GM12892 (cell line): ENCODE data around the gene POFUT1.
A peak's percentile ranks its signal among the peaks of the same experiment; 100 is the strongest.

Experiments
- DNase-seq: peaks from one replicate; pipeline ENCODE4 v3.0.0; 2011; ENCODE audit not compliant: insufficient read length
- FAIRE-seq: peaks from 2 replicates; lab custom pipeline; 2011; peaks lifted over from hg19 to GRCh38; lab: Jason Lieb, UNC
- POLR2A ChIP-seq: IDR thresholded peaks from 2 replicates; pipeline ENCODE4 v1.6.1; 2011; ENCODE audit warnings: low read depth, low read length, control low read depth
- POLR2AphosphoS5 ChIP-seq: IDR thresholded peaks from 2 replicates; pipeline ENCODE4 v1.6.1; 2011; ENCODE audit warnings: low read depth, low read length, control low read depth
- TAF1 ChIP-seq: IDR thresholded peaks from 2 replicates; pipeline ENCODE4 v1.6.1; 2011; ENCODE audit warnings: low read depth, mild to moderate bottlenecking, control low read depth, low read length, borderline replicate concordance

The POFUT1 gene

DNA sequence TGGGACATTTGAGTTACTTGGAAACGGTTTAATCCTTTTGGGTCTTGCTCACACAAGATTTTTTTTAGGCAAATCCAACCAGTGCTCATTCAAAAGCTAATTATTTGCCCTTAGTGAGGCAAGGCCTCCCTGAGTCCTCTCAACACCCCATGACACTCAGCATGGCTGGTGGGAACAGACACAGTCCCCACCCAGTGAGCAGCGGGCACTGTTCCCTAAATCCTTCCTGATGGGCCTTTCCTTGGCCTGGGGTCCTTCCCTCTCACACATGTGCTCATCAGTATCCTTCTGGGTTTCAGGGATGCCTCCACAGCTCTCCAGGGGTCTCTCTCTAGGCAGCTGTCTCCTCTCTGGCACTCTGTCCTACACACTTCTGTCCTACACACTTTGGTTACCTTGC is 28.2 kb upstream of the POFUT1 start:
- DNase-seq = no peak
- TF ChIP-seq POLR2A = no peak
- no peak for TF ChIP-seq TAF1
- no peak for TF ChIP-seq POLR2AphosphoS5
- no peak for FAIRE-seq

DNA sequence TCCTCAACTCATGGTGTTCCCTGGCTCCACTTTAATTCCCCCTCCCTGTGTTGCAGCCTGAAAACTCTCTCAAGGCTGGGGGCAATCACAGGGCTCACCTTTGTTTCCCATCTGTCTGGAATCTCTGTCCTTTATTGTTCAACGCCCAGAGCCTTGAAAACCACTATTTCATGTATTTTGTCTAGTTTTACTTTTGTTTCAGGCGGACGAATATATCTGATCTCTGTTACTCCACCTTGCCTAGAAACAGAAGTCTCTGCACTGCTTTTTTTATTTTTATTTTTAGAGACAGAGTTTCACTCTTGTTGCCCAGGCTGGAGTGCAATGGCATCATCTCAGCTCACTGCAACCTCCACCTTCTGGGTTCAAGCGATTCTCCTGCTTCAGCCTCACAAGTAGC is 27.7 kb upstream of the POFUT1 start:
- TF ChIP-seq POLR2AphosphoS5 = no peak
- TF ChIP-seq TAF1 = no peak
- TF ChIP-seq POLR2A = no peak
- no peak for FAIRE-seq
- no peak for DNase-seq

DNA sequence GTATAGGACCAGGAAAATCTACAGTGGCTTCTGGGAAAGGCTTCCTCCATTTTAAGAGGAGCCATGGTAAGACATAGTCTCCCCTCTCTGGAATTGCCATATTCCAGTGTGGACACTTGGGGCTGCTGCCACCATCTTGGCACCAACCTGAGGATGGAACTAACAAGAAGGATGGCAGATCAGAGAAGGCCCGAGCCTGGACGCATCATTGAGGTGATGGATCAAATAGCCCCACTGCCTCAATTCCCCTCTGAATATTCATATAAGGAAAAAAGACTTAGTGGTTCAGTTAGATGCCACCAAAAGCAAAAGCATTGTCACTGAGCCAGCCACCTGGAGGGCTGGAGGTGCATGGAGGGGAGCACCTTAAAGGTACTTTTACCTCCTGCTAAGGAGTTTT is 26.1 kb upstream of the POFUT1 start:
- no peak for FAIRE-seq
- TF ChIP-seq POLR2A = no peak
- TF ChIP-seq TAF1 = no peak
- TF ChIP-seq POLR2AphosphoS5 = no peak
- no peak for DNase-seq

DNA sequence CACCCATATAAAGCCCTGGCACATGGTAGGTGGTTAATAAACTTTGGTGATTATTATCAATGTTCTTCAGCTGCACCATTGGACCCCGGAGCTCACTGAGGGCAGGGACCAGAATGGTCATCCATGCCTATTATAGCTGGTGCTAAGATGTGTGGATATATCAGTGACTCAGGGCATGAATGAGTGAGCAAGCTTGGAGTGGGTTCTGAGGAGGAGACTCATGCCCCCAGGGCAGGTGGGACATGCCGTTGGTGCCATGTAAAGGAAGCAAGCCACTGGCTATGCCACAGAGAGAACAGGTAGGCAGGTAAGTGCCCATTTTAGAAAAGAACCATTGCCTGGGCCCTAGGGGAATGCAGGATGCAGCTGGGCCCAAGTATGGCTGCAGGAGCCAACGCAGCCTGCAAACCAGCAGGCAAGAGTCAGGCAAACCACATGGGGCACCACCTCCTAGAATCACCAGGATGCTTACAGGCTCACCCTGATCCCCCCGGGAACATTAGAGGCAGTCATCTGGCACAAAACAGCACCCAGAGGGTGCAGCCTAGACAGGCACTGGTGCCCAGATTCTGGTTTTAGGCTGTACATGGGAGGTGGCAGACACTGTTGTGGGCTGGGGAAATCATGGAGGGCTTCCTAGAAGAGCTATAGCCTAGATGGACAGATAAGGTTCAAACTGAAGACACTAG is 23.6 kb upstream of the POFUT1 start:
- no peak for TF ChIP-seq POLR2AphosphoS5
- TF ChIP-seq TAF1 = no peak
- no peak for TF ChIP-seq POLR2A
- FAIRE-seq = no peak
- DNase-seq = no peak

DNA sequence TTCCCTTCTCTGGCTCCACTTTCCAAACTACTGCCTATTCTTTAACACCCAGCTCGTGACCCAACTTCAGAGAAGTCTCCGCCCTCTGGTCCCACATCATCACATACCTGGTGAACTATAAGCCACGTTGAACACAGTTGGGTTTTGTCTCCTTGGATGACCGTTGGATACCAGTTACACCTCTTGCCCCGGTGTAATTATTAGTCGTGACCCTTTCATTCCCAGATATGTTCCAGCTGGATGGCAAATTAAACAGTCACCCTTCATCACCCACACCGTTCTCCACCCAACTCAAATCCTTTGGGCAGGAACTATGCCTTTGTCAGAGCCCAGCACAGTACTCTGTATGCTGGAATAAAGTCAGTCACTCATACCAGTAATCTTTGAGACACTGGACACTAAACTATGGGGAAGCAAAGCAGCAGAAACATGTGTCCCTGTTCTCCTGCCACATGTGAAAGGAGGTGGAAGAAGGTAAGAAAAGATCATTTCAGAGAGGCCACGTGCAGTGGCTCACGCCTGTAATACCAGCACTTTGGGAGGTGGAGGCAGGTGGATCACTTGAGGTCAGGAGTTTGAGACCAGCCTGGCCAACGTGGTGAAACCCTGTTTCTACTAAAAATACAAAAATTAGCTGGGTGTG is 22.6 kb upstream of the POFUT1 start:
- TF ChIP-seq POLR2A = no peak
- no peak for TF ChIP-seq POLR2AphosphoS5
- no peak for TF ChIP-seq TAF1
- no peak for FAIRE-seq

DNA sequence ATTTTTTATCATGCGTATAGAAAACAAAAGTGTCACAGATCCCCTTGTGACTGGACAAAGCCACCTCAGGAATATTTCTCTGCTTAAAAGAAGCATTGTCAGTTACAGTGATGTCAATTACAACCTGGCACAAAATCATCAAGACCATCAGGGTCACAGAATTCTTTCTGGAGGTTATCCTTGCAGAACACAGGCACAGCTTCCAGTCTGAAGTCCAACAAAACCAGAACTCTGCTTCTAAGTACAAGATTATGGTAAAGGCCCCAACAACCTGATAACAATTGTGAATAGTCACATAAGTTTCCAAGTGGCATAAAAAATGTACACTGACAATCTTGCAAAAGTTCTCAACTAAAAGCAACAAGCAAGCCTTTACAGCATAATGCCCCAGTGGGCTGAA is 21.2 kb upstream of the POFUT1 start:
- FAIRE-seq (no peak), DNase-seq (no peak)
- TF ChIP-seq TAF1 (no peak), POLR2A (no peak), POLR2AphosphoS5 (no peak)

More for the DNA sequence above, 22.6 kb upstream of the POFUT1 start:
- DNase-seq = no peak

DNA sequence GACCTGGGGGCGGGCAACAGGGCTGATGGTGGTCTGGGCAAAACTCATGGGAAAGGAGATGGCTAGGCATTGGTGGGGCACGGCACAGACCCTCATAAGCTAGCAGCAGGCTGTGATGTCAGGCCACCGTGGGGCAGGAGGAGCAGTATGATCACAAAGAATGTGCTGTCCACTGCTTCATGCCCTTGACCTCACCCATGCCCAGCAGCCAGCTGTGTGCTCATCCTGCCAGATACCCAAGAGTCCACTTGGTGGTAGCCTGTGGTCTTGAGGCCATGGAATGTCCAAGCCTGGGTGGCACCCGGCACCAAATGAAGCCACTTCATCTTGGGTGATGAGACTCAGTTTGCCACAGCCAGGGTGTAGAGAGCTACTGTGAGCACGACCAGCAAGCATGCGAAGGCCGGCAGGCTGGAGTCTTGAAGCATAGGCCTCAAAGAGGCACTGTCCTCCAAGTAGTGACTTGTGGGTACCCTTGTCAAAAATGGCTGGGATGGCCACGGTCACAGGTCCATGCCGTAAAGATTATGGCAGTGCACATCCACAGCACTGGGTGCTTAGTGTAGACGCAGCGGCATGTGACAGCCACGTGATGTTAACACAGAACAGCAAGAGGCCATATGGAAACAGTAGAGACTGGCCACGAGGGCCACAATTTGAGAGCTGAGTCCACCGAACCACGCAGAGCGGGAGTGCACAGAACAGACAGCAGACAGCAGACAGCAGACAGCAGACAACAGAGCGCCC is 19.1 kb upstream of the POFUT1 start:
- DNase-seq = no peak
- FAIRE-seq = no peak
- no peak for TF ChIP-seq POLR2AphosphoS5
- no peak for TF ChIP-seq TAF1
- TF ChIP-seq POLR2A = no peak

DNA sequence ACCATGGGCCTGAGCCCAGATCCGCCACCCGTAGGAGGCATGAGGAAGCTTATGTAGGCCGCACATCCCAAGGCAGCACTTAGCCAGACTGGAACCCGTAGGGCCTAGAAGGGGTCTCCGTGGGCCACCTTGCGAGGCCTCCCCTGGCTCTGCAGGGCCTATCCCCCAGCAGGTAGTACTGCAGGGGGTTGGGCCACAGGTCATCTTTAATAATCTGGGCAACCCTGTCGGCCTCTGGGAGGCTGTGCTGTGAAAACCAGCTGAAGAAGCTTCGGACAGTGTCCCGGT is 18.6 kb upstream of the POFUT1 start:
- no peak for FAIRE-seq
- TF ChIP-seq POLR2A = no peak
- no peak for TF ChIP-seq TAF1
- TF ChIP-seq POLR2AphosphoS5 = no peak
- no peak for DNase-seq

DNA sequence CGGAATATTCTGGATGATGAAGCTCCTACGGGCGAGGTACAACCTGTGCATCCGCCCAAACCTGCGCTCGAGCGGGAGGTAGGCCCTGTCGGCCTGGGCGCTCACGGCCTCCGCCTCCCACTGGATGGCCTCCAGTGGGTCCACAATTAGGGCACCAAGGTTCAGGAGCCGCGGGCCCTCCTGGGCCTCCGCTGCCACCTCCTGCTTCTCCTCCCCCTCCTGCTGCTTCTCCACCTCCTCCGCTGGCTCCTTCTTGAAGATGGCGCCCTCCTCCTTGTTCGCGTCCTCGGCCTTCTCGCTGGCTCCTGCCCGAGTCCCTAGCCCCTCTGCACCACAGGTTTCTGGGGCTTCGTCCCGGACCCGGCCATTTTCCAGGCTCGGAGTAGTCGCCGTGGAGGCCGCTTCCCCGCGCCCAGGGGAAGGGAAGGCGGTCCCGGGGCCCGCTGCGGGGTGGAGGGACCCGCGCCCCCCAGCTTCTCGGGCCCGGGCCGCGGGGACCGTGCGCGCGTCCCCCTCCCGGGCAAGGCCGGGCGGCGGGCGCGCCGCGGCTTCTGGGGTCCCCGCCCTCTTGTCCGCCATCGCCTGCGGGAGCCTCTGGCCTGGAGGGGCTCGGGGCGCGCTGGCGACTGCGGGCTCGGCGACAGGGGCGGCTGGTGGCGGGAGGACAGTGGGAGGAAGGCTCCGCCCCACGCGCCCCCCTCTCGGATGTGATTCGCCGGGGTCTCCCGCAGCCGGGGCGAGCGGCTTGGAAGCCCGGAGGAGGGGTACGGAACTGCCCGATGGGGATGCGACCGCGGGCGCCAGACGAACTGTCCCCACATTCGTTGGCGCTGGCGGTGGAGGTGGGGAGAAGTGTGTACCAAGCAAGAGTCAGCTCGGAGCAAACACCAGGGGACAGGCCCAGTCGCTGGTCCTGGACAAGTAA is 17.7 kb upstream of the POFUT1 start:
- peak; percentile 41 for DNase-seq

DNA sequence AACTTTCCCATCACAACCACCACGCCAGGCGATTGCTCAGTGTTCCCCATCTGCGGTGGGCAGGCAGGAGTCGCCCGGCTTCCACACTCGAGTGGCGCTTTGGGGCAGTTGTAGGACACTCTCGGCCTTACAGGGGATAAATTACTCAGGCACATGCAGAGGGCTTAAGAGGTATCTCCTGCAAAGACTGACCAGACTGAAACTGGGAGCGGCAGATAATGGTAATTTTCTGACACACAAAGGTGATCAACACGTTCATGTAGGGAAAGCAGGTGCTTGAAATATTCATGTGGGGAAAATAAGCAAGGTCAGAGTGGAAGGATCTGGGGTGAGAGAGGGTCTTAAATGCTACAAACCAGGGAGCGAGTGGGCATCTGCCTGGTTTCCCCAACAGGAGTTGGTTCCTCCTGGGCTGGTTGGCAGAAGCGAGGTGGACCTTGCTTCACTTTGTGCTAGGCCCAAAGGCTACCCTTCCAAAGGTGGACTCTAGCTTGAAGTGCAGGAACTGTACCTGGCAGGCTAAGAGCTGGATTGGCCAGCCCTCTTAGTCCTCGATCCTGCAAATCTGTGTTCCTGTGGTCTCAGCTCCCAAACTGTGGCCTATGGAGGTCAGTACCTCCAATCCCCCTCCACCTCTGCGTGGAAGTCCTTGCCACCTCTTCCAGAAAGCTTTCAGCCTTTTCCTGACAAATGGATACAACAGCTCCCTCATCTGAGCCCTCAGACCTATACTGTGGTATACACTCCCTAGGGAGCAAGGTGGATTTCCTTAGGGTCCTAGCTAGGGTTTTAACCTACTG is 16.9 kb upstream of the POFUT1 start:
- TF ChIP-seq POLR2A (no peak), POLR2AphosphoS5 (no peak; the same call in none of the 2 replicates), TAF1 (no peak)
- FAIRE-seq = peak; percentile 56
- DNase-seq = no peak

More for the DNA sequence above, 17.7 kb upstream of the POFUT1 start:
- no peak for TF ChIP-seq POLR2AphosphoS5
- TF ChIP-seq POLR2A = peak; percentile 53; the same call in 1 of the 2 replicates
- FAIRE-seq = no peak
